ENCODE data around the gene PLA2G12A.

The PLA2G12A gene

GRCh38 chr4:109676886-109677285 lies 53.0 kb downstream of the PLA2G12A start:
- no peak for DNase-seq

GRCh38 chr4:109675843-109676242 lies 54.0 kb downstream of the PLA2G12A start:
- DNase-seq = no peak

GRCh38 chr4:109675181-109675580 lies 54.7 kb downstream of the PLA2G12A start:
- DNase-seq = no peak

GRCh38 chr4:109673303-109673702 lies 56.6 kb downstream of the PLA2G12A start:
- DNase-seq = no peak

DNA sequence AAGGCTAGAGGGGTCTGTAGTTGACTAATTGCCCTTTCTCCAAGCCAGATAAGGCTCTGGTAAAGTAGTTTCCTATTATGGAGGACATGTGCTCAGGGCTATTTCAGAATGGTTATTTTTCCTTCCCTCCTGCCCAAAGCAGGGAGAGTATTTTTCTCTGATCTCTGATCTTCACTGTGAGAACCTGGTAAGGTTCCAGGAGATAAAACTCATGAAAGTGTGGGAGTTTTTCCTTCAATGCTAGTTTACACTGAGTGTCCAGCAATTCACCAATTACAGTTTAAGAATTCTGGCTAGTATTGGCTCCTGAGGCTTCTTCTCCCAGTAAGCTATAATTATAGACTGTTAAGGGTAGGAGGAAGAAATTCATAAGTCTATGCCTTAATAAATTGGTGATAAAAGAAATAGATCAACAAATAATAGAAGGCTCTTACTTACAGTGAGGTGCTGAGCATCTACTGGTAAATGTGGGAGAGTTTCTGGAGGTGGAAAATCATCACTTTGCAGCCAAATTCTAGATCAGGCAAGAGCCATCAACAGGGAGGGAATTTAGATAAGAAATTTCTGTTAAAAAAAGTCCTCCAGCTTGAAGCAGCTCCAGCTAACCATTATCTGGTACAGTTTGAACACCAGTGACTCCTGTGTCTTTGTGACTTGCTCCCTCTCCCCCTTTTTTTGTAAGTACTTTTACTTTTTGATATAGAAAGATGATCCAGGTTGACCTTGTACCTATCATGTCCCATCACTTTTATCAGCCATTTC lies 57.5 kb downstream of the PLA2G12A start:
- DNase-seq = no peak

GRCh38 chr4:109671350-109671749 lies 58.5 kb downstream of the PLA2G12A start:
- DNase-seq = no peak

- DNase-seq = no peak
These were observed 63.9 kb downstream of the PLA2G12A start for GRCh38 chr4:109665783-109666485.

DNA sequence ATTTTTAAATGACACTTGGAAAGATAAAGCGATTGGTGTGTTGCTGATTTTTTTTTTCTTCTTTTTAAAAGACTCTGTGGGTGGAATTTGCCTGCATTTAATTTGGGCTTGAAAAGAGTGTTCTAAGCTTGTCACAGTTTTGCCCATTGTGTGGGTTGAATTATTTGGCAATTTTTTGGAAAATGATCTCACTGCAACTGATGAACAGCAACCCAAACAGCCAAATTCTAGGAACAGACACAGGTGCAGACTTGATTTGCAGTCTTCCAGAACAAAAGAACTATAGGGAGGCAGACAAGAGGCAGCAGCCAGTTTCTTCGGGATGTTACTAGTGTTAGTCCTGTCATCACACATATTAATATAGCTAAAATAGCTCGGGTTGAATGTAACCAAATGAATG lies 67.1 kb downstream of the PLA2G12A start:
- DNase-seq = no peak

DNA sequence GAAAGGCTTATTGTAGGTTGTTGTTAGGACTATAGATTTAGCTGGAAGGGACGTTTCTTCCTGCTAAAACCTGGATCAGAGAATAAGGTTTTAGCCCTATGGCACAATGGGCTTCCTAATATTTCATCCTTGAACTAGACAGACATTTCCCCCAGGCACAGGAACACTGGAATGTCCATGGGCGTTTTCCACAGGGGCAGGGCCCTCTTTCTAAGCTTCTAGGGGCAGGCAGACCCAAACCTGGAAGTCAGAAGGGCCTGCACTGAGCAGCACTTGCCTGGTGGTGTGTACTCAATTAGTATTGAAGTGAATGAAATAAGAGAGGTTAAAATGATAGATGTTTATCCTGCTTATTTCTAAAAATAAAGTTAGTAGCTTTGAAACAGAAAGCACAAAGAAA lies 67.8 kb downstream of the PLA2G12A start:
- no peak for DNase-seq

Data from cortex of kidney (tissue), 1 donor.